HepG2 (cell line): ENCODE data around the gene TCF3. TPM values are rescaled to one million over a fixed set of nuclear protein-coding genes. Genes with fewer than 3 reads are reported as not detected.

Experiments
- AGO2 ChIP-seq: fragments of 200-400 bp; formaldehyde crosslinking; optimal IDR thresholded peaks from 2 replicates; pipeline ENCODE3; 2017; ENCODE audit warnings: mild to moderate bottlenecking, low read depth, low read length, moderate library complexity
- AKAP8 ChIP-seq: sonication (generic); formaldehyde crosslinking; IDR thresholded peaks from 2 replicates; pipeline ENCODE4 v1.5.1; 2020; ENCODE audit warnings: mild to moderate bottlenecking, missing genetic modification reagents
- BCLAF1 ChIP-seq: fragments of 450-650 bp; IDR thresholded peaks from 2 replicates; pipeline ENCODE4 v1.6.1; 2017; ENCODE audit warnings: mild to moderate bottlenecking
- FOXA3 ChIP-seq: IDR thresholded peaks from 2 replicates; pipeline ENCODE4 v1.6.1; 2016; ENCODE audit warnings: missing genetic modification reagents, missing compliant biosample characterization
- GABPA ChIP-seq, 2 experiments: IDR thresholded peaks; 2 replicates each; pipeline ENCODE4 v1.6.1; 2011 to 2016; ENCODE audit warnings: low read depth in 2 of 2, low read length in 1 of 2, missing biosample characterization in 1 of 2, missing genetic modification characterization in 1 of 2
- NRL ChIP-seq: sonication (generic); formaldehyde crosslinking; IDR thresholded peaks from 2 replicates; pipeline ENCODE4 v1.5.0; 2020; ENCODE audit warnings: missing genetic modification reagents, mild to moderate bottlenecking, moderate library complexity, borderline replicate concordance
- PCBP2 ChIP-seq: fragments of 200-400 bp; formaldehyde crosslinking; optimal IDR thresholded peaks from 2 replicates; pipeline ENCODE3; 2018; ENCODE audit warnings: low read length, low read depth; ENCODE audit not compliant: poor library complexity, severe bottlenecking
- POLR2A ChIP-seq, 2 experiments: IDR thresholded peaks; 2 replicates each; pipeline ENCODE4 v1.6.1; 2011; ENCODE audit warnings: low read depth in 2 of 2, low read length in 2 of 2, mild to moderate bottlenecking in 1 of 2, moderate library complexity in 1 of 2; ENCODE audit not compliant: insufficient read depth in 1 of 2
- POLR2G ChIP-seq: fragments of 200-400 bp; formaldehyde crosslinking; IDR thresholded peaks from 2 replicates; pipeline ENCODE4 v1.6.1; 2018; ENCODE audit warnings: mild to moderate bottlenecking, low read depth, low read length, moderate library complexity
- PRMT3 ChIP-seq: sonication (generic); formaldehyde crosslinking; IDR thresholded peaks from 2 replicates; pipeline ENCODE4 v1.8.1; 2022; ENCODE audit warnings: low read depth, mild to moderate bottlenecking, moderate library complexity, missing genetic modification reagents, borderline replicate concordance
- RBFOX2 ChIP-seq: fragments of 200-400 bp; formaldehyde crosslinking; IDR thresholded peaks from 2 replicates; pipeline ENCODE4 v1.6.1; 2017; ENCODE audit warnings: low read depth, mild to moderate bottlenecking, low read length
- THAP7 ChIP-seq: sonication (generic); formaldehyde crosslinking; IDR thresholded peaks from 2 replicates; pipeline ENCODE4 v1.8.1; 2023; ENCODE audit warnings: mild to moderate bottlenecking, missing genetic modification reagents
- USF2 ChIP-seq, 2 experiments: sonication (generic) in 1 of 2; formaldehyde crosslinking in 1 of 2; IDR thresholded peaks; 2 replicates each; pipeline versions ENCODE4 v1.5.1 to v1.6.1; 2011 to 2020; ENCODE audit warnings: borderline replicate concordance in 1 of 2, low read depth in 1 of 2, low read length in 1 of 2, mild to moderate bottlenecking in 1 of 2, missing genetic modification reagents in 1 of 2, moderate library complexity in 1 of 2
- ZC3H13 ChIP-seq: sonication (generic); formaldehyde crosslinking; IDR thresholded peaks from 2 replicates; pipeline ENCODE4 v1.8.1; 2023; ENCODE audit warnings: mild to moderate bottlenecking, missing genetic modification reagents, moderate library complexity
- ZFP62 ChIP-seq: sonication (generic); formaldehyde crosslinking; IDR thresholded peaks from 2 replicates; pipeline ENCODE4 v1.4.0; 2020; ENCODE audit warnings: missing genetic modification reagents
- ZNF576 ChIP-seq: sonication (generic); formaldehyde crosslinking; IDR thresholded peaks from 2 replicates; pipeline ENCODE4 v1.4.0; 2020; ENCODE audit warnings: mild to moderate bottlenecking, missing genetic modification reagents
- ZNF792 ChIP-seq: IDR thresholded peaks from 2 replicates; pipeline ENCODE4 v1.6.1; 2016
- polyA plus RNA-seq, 8 experiments: library from polyadenylated mRNA; depleted of rRNA in 3 of 8; stranded (reverse) in 7 of 8; unstranded in 1 of 8; fragments of >200 nt; fragmentation: Illumina TruSeq in 4 of 8; extraction: Trizol in 4 of 8; gene quantifications; 2 replicates each; pipeline versions ENCODE4 v1.2.1 to v1.2.3, GENCODE V29; 2011 to 2016; ENCODE audit warnings: low read depth in 4 of 8, missing spikeins in 1 of 8, mixed read lengths in 1 of 8; ENCODE audit not compliant: insufficient read depth in 1 of 8
- total RNA-seq, 5 experiments: library from RNA; depleted of rRNA; stranded (reverse); fragments of >200 nt; fragmentation: Illumina TruSeq; extraction: Trizol; gene quantifications; 2 replicates each; pipeline ENCODE4 v1.2.3, GENCODE V29; 2016; ENCODE audit warnings: low read depth in 1 of 5

Gene TCF3
- total and polyA plus RNA-seq, 2 of the 13 experiments (the other 11 are each of a cell fraction or from before 2014, with no cell fraction given), result 51.4 to 53.2 TPM

GRCh38 chr19:1576242-1577089 is 75.9 kb downstream of the TCF3 start (continued):
- TF ChIP-seq RBFOX2, result 0 out of 2 replicates have a peak, but pooled peaks have one; percentile 29
- TF ChIP-seq ZNF792, result no peak
- 0 out of 2 replicates have a peak, but pooled peaks have one; percentile 6 for TF ChIP-seq AKAP8 (CRISPR knock-in tag)
- no peak for TF ChIP-seq FOXA3 (CRISPR knock-in tag)
- no peak for TF ChIP-seq GABPA (IDR thresholded peaks at IDR 0.05; ENCODE audit: low read depth, low read length)
- no peak for TF ChIP-seq GABPA (CRISPR knock-in tag; IDR thresholded peaks at IDR 0.05; ENCODE audit: low read depth)
- TF ChIP-seq NRL (CRISPR knock-in tag), result no peak
- no peak for TF ChIP-seq BCLAF1
- TF ChIP-seq THAP7, result no peak
- TF ChIP-seq PCBP2, result no peak
- no peak for TF ChIP-seq ZNF576 (CRISPR knock-in tag)
- TF ChIP-seq ZC3H13, result peak; percentile 70
- no peak for TF ChIP-seq ZFP62 (CRISPR knock-in tag)
- no peak for TF ChIP-seq USF2 (IDR thresholded peaks at IDR 0.05; ENCODE audit: low read depth, low read length)
- no peak for TF ChIP-seq USF2 (CRISPR knock-in tag; IDR thresholded peaks at IDR 0.05; ENCODE audit: borderline replicate concordance)
- TF ChIP-seq POLR2A (IDR thresholded peaks at IDR 0.05; ENCODE audit: insufficient read depth in 1 of 2, low read depth in 2 of 2, low read length in 2 of 2), result peak in 1 of 2 experiments; percentile 9; a peak in 2 of 4 replicates
- TF ChIP-seq PRMT3, result no peak
- no peak for TF ChIP-seq POLR2G
- TF ChIP-seq AGO2, result peak; percentile 94
- TF ChIP-seq, all 625 proteins: peak for 7
